Liver (tissue), 3 donors: ENCODE data around the gene ZMYND8.

Source experiments
- NR2F2 ChIP-seq: IDR thresholded peaks from 2 replicates; pipeline ENCODE4 v1.6.1; 2016; ENCODE audit warnings: antibody characterized with exemption
- RAD21 ChIP-seq, 2 donors: IDR thresholded peaks; 2 replicates each; pipeline ENCODE4 v1.6.1; 2016; ENCODE audit warnings: antibody characterized with exemption in 2 of 2, mild to moderate bottlenecking in 2 of 2
- TF ChIP-seq, protein P1 (sequence below): IDR thresholded peaks from 2 replicates; pipeline ENCODE4 v1.6.1; 2016; ENCODE audit warnings: antibody characterized with exemption
- TF ChIP-seq, protein P2 (sequence below): IDR thresholded peaks from 2 replicates; pipeline ENCODE4 v1.6.1; 2016; ENCODE audit warnings: antibody characterized with exemption, mild to moderate bottlenecking
- TF ChIP-seq, protein P3 (sequence below): IDR thresholded peaks from 2 replicates; pipeline ENCODE4 v1.6.1; 2016; ENCODE audit warnings: antibody characterized with exemption
- TF ChIP-seq, protein P4 (sequence below): fragments of 150-350 bp; IDR thresholded peaks from 2 replicates; pipeline ENCODE4 v1.5.1; 2017; ENCODE audit warnings: improper control_type of control experiment, low read depth, low read length; ENCODE audit not compliant: missing input control
- donor health status: healthy.
- donor health status: healthy.

DNA sequence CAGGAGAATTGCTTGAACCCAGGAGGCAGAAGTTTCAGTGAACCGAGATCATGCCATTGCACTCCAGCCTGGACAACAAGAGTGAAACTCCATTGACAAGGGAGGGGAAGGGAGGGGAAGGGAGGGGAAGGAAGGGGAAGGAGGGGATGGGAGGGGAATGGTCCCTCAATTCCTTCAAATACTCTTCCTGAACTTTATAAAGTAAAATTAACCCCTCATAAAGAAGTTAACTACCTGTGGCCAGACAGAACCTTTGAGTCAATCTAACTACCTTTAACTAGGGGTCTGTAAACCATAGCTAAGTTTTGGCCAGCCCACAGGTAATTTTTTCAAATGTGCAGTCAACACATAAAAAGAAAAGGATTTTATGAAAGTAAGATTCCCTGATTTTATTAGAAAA, 131.0 kb downstream of the ZMYND8 start:
- TF ChIP-seq RAD21 (IDR thresholded peaks at IDR 0.05), result no peak
- TF ChIP-seq, protein P1, sequence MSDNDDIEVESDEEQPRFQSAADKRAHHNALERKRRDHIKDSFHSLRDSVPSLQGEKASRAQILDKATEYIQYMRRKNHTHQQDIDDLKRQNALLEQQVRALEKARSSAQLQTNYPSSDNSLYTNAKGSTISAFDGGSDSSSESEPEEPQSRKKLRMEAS, result no peak
- TF ChIP-seq, protein P2, sequence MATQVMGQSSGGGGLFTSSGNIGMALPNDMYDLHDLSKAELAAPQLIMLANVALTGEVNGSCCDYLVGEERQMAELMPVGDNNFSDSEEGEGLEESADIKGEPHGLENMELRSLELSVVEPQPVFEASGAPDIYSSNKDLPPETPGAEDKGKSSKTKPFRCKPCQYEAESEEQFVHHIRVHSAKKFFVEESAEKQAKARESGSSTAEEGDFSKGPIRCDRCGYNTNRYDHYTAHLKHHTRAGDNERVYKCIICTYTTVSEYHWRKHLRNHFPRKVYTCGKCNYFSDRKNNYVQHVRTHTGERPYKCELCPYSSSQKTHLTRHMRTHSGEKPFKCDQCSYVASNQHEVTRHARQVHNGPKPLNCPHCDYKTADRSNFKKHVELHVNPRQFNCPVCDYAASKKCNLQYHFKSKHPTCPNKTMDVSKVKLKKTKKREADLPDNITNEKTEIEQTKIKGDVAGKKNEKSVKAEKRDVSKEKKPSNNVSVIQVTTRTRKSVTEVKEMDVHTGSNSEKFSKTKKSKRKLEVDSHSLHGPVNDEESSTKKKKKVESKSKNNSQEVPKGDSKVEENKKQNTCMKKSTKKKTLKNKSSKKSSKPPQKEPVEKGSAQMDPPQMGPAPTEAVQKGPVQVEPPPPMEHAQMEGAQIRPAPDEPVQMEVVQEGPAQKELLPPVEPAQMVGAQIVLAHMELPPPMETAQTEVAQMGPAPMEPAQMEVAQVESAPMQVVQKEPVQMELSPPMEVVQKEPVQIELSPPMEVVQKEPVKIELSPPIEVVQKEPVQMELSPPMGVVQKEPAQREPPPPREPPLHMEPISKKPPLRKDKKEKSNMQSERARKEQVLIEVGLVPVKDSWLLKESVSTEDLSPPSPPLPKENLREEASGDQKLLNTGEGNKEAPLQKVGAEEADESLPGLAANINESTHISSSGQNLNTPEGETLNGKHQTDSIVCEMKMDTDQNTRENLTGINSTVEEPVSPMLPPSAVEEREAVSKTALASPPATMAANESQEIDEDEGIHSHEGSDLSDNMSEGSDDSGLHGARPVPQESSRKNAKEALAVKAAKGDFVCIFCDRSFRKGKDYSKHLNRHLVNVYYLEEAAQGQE, result no peak
- no peak for TF ChIP-seq NR2F2
- TF ChIP-seq, protein P3, sequence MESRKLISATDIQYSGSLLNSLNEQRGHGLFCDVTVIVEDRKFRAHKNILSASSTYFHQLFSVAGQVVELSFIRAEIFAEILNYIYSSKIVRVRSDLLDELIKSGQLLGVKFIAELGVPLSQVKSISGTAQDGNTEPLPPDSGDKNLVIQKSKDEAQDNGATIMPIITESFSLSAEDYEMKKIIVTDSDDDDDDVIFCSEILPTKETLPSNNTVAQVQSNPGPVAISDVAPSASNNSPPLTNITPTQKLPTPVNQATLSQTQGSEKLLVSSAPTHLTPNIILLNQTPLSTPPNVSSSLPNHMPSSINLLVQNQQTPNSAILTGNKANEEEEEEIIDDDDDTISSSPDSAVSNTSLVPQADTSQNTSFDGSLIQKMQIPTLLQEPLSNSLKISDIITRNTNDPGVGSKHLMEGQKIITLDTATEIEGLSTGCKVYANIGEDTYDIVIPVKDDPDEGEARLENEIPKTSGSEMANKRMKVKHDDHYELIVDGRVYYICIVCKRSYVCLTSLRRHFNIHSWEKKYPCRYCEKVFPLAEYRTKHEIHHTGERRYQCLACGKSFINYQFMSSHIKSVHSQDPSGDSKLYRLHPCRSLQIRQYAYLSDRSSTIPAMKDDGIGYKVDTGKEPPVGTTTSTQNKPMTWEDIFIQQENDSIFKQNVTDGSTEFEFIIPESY, result no peak
- TF ChIP-seq, protein P4, sequence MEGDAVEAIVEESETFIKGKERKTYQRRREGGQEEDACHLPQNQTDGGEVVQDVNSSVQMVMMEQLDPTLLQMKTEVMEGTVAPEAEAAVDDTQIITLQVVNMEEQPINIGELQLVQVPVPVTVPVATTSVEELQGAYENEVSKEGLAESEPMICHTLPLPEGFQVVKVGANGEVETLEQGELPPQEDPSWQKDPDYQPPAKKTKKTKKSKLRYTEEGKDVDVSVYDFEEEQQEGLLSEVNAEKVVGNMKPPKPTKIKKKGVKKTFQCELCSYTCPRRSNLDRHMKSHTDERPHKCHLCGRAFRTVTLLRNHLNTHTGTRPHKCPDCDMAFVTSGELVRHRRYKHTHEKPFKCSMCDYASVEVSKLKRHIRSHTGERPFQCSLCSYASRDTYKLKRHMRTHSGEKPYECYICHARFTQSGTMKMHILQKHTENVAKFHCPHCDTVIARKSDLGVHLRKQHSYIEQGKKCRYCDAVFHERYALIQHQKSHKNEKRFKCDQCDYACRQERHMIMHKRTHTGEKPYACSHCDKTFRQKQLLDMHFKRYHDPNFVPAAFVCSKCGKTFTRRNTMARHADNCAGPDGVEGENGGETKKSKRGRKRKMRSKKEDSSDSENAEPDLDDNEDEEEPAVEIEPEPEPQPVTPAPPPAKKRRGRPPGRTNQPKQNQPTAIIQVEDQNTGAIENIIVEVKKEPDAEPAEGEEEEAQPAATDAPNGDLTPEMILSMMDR, result no peak
